H1 (cell line): ENCODE measurements around the gene ARSI.

Experiments used
- CBX5 ChIP-seq: fragments of 300-800, 300-1000 bp; sonication (generic); IDR thresholded peaks from 2 replicates; pipeline ENCODE4 v1.7.1; 2016; ENCODE audit warnings: antibody characterized with exemption, low read length, low read depth
- CEBPB ChIP-seq: IDR thresholded peaks from 2 replicates; pipeline ENCODE4 v1.6.1; 2012; ENCODE audit warnings: low read depth, low read length
- CHD2 ChIP-seq: IDR thresholded peaks from 2 replicates; pipeline ENCODE4 v1.6.1; 2012; ENCODE audit warnings: low read length, improper control_type of control experiment
- EP300 ChIP-seq, 2 experiments: IDR thresholded peaks; 1 replicate in 1 of 2; 2 replicates in 1 of 2; pipeline ENCODE4 v1.6.1; 2011 to 2012; ENCODE audit warnings: low read depth in 2 of 2, low read length in 2 of 2, mild to moderate bottlenecking in 2 of 2, borderline replicate concordance in 1 of 2, inconsistent platforms in 1 of 2, moderate library complexity in 1 of 2
- GABPA ChIP-seq: IDR thresholded peaks from 2 replicates; pipeline ENCODE4 v1.6.1; 2011; ENCODE audit warnings: mild to moderate bottlenecking, low read length, moderate library complexity, borderline replicate concordance; ENCODE audit not compliant: insufficient read depth
- POLR2A ChIP-seq, 2 experiments: IDR thresholded peaks; 1 replicate in 1 of 2; 2 replicates in 1 of 2; pipeline ENCODE4 v1.6.1; 2011; ENCODE audit warnings: low read depth in 2 of 2, low read length in 2 of 2, mild to moderate bottlenecking in 2 of 2; ENCODE audit errors: control extremely low read depth in 1 of 2
- TCF12 ChIP-seq: IDR thresholded peaks from 2 replicates; pipeline ENCODE4 v1.6.1; 2011; ENCODE audit warnings: low read depth, mild to moderate bottlenecking, low read length
- TEAD4 ChIP-seq: IDR thresholded peaks from 2 replicates; pipeline ENCODE4 v1.6.1; 2012; ENCODE audit warnings: low read depth, low read length, inconsistent platforms, mixed read lengths
- YY1 ChIP-seq: IDR thresholded peaks from 2 replicates; pipeline ENCODE4 v1.6.1; 2011; ENCODE audit warnings: low read depth, mild to moderate bottlenecking, low read length
- ZNF274 ChIP-seq: IDR thresholded peaks from 2 replicates; pipeline ENCODE4 v1.7.0; 2012; ENCODE audit warnings: low read length, borderline replicate concordance; ENCODE audit errors: extremely low read depth
- TF ChIP-seq, protein P1 (sequence below), 3 experiments: IDR thresholded peaks; 1 replicate in 2 of 3; 2 replicates in 1 of 3; pipeline versions ENCODE4 v1.5.1 to v1.6.1; 2011; ENCODE audit warnings: low read length in 3 of 3, mild to moderate bottlenecking in 3 of 3, inconsistent platforms in 2 of 3, low read depth in 1 of 3, moderate library complexity in 1 of 3; ENCODE audit not compliant: insufficient read depth in 1 of 3; ENCODE audit errors: control extremely low read depth in 1 of 3
- TF ChIP-seq, protein P2 (sequence below): IDR thresholded peaks from 2 replicates; pipeline ENCODE4 v1.6.1; 2012; ENCODE audit warnings: low read length, inconsistent platforms
- TF ChIP-seq, protein P3 (sequence below): IDR thresholded peaks from 2 replicates; pipeline ENCODE4 v1.6.1; 2012; ENCODE audit warnings: inconsistent platforms

DNA sequence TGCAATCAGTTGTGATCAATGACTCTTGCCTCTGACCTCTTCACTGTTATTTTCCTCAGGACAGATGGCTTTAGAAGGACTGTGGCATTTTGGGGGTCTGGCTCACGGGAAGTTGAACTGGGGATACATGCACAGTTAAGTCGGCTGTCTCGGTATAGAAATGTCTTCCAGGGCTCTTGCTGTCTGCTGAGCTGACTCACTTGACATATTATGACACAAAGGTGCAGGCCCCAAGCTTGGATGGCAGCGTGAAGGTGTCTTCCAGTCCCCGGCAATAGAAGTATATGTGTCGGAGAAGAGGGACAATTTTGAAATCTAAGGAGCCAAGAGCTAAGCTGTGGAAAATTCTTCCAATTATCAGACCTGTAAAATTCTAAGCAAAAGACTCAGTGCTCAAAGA lies 9.8 kb upstream of the ARSI start:
- TF ChIP-seq GABPA (no peak), POLR2A (IDR thresholded peaks at IDR 0.05; ENCODE audit: control extremely low read depth in 1 of 2, low read depth in 2 of 2, low read length in 2 of 2) (no peak), TEAD4 (no peak), CBX5 (no peak), TCF12 (no peak), ZNF274 (no peak), CHD2 (no peak), EP300 (IDR thresholded peaks at IDR 0.05; ENCODE audit: borderline replicate concordance in 1 of 2, low read depth in 2 of 2, low read length in 2 of 2) (no peak), CEBPB (no peak), YY1 (no peak)
- TF ChIP-seq, protein P1, sequence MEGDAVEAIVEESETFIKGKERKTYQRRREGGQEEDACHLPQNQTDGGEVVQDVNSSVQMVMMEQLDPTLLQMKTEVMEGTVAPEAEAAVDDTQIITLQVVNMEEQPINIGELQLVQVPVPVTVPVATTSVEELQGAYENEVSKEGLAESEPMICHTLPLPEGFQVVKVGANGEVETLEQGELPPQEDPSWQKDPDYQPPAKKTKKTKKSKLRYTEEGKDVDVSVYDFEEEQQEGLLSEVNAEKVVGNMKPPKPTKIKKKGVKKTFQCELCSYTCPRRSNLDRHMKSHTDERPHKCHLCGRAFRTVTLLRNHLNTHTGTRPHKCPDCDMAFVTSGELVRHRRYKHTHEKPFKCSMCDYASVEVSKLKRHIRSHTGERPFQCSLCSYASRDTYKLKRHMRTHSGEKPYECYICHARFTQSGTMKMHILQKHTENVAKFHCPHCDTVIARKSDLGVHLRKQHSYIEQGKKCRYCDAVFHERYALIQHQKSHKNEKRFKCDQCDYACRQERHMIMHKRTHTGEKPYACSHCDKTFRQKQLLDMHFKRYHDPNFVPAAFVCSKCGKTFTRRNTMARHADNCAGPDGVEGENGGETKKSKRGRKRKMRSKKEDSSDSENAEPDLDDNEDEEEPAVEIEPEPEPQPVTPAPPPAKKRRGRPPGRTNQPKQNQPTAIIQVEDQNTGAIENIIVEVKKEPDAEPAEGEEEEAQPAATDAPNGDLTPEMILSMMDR (IDR thresholded peaks at IDR 0.05; ENCODE audit: control extremely low read depth in 1 of 3, insufficient read depth in 1 of 3, low read depth in 1 of 3, low read length in 3 of 3), result no peak
- TF ChIP-seq, protein P2, sequence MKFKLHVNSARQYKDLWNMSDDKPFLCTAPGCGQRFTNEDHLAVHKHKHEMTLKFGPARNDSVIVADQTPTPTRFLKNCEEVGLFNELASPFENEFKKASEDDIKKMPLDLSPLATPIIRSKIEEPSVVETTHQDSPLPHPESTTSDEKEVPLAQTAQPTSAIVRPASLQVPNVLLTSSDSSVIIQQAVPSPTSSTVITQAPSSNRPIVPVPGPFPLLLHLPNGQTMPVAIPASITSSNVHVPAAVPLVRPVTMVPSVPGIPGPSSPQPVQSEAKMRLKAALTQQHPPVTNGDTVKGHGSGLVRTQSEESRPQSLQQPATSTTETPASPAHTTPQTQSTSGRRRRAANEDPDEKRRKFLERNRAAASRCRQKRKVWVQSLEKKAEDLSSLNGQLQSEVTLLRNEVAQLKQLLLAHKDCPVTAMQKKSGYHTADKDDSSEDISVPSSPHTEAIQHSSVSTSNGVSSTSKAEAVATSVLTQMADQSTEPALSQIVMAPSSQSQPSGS, result no peak
- TF ChIP-seq, protein P3, sequence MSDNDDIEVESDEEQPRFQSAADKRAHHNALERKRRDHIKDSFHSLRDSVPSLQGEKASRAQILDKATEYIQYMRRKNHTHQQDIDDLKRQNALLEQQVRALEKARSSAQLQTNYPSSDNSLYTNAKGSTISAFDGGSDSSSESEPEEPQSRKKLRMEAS, result no peak
